HepG2 (cell line): ENCODE measurements around the gene CBX7. TPM values are rescaled to one million over a fixed set of nuclear protein-coding genes. Genes with fewer than 3 reads are reported as not detected.
A peak's percentile ranks its signal among the peaks of the same experiment; 100 is the strongest.

Experiments
- FOXK1 ChIP-seq: sonication (generic); formaldehyde crosslinking; IDR thresholded peaks from 2 replicates; pipeline ENCODE4 v1.4.0; 2020; ENCODE audit warnings: low read depth, missing genetic modification reagents, borderline replicate concordance
- FOXM1 ChIP-seq: sonication (generic); formaldehyde crosslinking; IDR thresholded peaks from 2 replicates; pipeline ENCODE4 v1.5.0; 2020; ENCODE audit warnings: missing genetic modification reagents
- NFRKB ChIP-seq: fragments of 450-650 bp; IDR thresholded peaks from 2 replicates; pipeline ENCODE4 v1.6.1; 2017
- SP5 ChIP-seq: IDR thresholded peaks from 2 replicates; pipeline ENCODE4 v1.6.1; 2016; ENCODE audit warnings: low read depth, borderline replicate concordance
- SPEN ChIP-seq: sonication (generic); formaldehyde crosslinking; IDR thresholded peaks from 2 replicates; pipeline ENCODE4 v1.5.1; 2020; ENCODE audit warnings: low read depth, mild to moderate bottlenecking, missing genetic modification reagents
- polyA plus RNA-seq, 8 experiments: library from polyadenylated mRNA; depleted of rRNA in 3 of 8; stranded (reverse) in 7 of 8; unstranded in 1 of 8; fragments of >200 nt; fragmentation: Illumina TruSeq in 4 of 8; extraction: Trizol in 4 of 8; gene quantifications; 2 replicates each; pipeline versions ENCODE4 v1.2.1 to v1.2.3, GENCODE V29; 2011 to 2016; ENCODE audit warnings: low read depth in 4 of 8, missing spikeins in 1 of 8, mixed read lengths in 1 of 8; ENCODE audit not compliant: insufficient read depth in 1 of 8
- total RNA-seq, 5 experiments: library from RNA; depleted of rRNA; stranded (reverse); fragments of >200 nt; fragmentation: Illumina TruSeq; extraction: Trizol; gene quantifications; 2 replicates each; pipeline ENCODE4 v1.2.3, GENCODE V29; 2016; ENCODE audit warnings: low read depth in 1 of 5
- TF ChIP-seq, protein P1 (sequence below): IDR thresholded peaks from 2 replicates; pipeline ENCODE4 v1.6.1; 2016; ENCODE audit warnings: missing compliant biosample characterization, missing genetic modification reagents, borderline replicate concordance
- TF ChIP-seq, protein P2 (sequence below): sonication (generic); formaldehyde crosslinking; IDR thresholded peaks from 2 replicates; pipeline ENCODE4 v1.4.0; 2020; ENCODE audit warnings: missing genetic modification reagents
- TF ChIP-seq, protein P3 (sequence below): sonication (generic); formaldehyde crosslinking; IDR thresholded peaks from 2 replicates; pipeline ENCODE4 v1.4.0; 2020; ENCODE audit warnings: missing genetic modification reagents
- TF ChIP-seq, protein P4 (sequence below): sonication (generic); formaldehyde crosslinking; conservative IDR thresholded peaks from 2 replicates; pipeline ENCODE4 v1.4.0; 2020; ENCODE audit warnings: missing genetic modification reagents
- TF ChIP-seq, protein P5 (sequence below): sonication (generic); formaldehyde crosslinking; IDR thresholded peaks from 2 replicates; pipeline ENCODE4 v1.5.0; 2020; ENCODE audit warnings: mild to moderate bottlenecking, missing genetic modification reagents, borderline replicate concordance
- TF ChIP-seq, protein P6 (sequence below): sonication (generic); formaldehyde crosslinking; IDR thresholded peaks from 2 replicates; pipeline ENCODE4 v1.4.0; 2020; ENCODE audit warnings: mild to moderate bottlenecking, missing genetic modification reagents
- TF ChIP-seq, protein P7 (sequence below): sonication (generic); formaldehyde crosslinking; IDR thresholded peaks from 2 replicates; pipeline ENCODE4 v1.5.1; 2020; ENCODE audit warnings: missing genetic modification reagents, mild to moderate bottlenecking, borderline replicate concordance

The CBX7 gene
- total and polyA plus RNA-seq, 2 of the 13 experiments (the other 11 are each of a cell fraction or from before 2014, with no cell fraction given), result 0.35 to 4.9 TPM

DNA sequence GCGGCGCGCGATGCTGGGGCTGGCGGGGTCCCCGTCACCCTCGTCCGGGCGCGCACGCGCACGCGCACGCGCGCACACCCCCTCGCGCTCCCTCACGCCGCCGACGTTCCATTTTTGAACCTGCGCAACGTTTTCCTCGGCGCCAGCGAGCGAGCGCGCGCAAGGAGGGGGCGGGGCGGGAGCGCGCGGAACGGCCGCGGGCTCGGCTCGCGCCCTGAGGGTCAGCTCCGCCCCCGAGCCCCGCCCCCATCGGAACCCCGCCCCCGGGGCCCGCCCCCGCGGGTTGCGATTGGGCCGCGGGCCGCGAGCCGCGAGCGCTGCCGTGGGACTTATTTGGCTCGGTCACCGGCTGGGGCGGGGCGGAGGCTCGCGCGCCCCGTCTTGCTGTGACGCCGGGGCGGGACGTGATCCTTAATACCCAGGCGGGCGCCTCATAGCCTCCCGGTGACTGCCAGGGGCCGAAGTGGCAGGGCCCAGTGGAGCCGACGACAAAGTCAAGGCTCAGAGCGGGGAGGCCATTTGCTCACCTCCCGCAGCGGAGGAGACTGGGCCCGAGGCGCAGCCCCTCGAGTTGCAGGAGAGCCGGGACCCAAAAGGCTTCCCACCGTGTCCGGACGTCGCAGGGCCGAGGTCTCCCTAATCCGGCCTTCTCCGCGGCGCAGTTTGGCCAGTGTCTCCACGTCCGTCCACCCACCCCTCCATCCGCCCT is at the start of gene CBX7 (continued):
- TF ChIP-seq, protein P1, sequence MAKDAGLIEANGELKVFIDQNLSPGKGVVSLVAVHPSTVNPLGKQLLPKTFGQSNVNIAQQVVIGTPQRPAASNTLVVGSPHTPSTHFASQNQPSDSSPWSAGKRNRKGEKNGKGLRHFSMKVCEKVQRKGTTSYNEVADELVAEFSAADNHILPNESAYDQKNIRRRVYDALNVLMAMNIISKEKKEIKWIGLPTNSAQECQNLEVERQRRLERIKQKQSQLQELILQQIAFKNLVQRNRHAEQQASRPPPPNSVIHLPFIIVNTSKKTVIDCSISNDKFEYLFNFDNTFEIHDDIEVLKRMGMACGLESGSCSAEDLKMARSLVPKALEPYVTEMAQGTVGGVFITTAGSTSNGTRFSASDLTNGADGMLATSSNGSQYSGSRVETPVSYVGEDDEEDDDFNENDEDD (CRISPR knock-in tag), result peak; percentile 72; the same call in 1 of the 2 replicates
- TF ChIP-seq, protein P2, sequence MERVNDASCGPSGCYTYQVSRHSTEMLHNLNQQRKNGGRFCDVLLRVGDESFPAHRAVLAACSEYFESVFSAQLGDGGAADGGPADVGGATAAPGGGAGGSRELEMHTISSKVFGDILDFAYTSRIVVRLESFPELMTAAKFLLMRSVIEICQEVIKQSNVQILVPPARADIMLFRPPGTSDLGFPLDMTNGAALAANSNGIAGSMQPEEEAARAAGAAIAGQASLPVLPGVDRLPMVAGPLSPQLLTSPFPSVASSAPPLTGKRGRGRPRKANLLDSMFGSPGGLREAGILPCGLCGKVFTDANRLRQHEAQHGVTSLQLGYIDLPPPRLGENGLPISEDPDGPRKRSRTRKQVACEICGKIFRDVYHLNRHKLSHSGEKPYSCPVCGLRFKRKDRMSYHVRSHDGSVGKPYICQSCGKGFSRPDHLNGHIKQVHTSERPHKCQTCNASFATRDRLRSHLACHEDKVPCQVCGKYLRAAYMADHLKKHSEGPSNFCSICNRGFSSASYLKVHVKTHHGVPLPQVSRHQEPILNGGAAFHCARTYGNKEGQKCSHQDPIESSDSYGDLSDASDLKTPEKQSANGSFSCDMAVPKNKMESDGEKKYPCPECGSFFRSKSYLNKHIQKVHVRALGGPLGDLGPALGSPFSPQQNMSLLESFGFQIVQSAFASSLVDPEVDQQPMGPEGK (CRISPR knock-in tag), result peak; percentile 30; the same call in 1 of the 2 replicates
- TF ChIP-seq, protein P3, sequence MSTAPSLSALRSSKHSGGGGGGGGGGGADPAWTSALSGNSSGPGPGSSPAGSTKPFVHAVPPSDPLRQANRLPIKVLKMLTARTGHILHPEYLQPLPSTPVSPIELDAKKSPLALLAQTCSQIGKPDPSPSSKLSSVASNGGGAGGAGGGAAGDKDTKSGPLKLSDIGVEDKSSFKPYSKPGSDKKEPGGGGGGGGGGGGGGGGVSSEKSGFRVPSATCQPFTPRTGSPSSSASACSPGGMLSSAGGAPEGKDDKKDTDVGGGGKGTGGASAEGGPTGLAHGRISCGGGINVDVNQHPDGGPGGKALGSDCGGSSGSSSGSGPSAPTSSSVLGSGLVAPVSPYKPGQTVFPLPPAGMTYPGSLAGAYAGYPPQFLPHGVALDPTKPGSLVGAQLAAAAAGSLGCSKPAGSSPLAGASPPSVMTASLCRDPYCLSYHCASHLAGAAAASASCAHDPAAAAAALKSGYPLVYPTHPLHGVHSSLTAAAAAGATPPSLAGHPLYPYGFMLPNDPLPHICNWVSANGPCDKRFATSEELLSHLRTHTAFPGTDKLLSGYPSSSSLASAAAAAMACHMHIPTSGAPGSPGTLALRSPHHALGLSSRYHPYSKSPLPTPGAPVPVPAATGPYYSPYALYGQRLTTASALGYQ (CRISPR knock-in tag), result no peak
- TF ChIP-seq SPEN (CRISPR knock-in tag), result no peak
- TF ChIP-seq FOXK1 (CRISPR knock-in tag), result 0 out of 2 replicates have a peak, but pooled peaks have one; percentile 29
- TF ChIP-seq, protein P4, sequence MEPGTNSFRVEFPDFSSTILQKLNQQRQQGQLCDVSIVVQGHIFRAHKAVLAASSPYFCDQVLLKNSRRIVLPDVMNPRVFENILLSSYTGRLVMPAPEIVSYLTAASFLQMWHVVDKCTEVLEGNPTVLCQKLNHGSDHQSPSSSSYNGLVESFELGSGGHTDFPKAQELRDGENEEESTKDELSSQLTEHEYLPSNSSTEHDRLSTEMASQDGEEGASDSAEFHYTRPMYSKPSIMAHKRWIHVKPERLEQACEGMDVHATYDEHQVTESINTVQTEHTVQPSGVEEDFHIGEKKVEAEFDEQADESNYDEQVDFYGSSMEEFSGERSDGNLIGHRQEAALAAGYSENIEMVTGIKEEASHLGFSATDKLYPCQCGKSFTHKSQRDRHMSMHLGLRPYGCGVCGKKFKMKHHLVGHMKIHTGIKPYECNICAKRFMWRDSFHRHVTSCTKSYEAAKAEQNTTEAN, result no peak
- TF ChIP-seq NFRKB, result no peak
- TF ChIP-seq, protein P5, sequence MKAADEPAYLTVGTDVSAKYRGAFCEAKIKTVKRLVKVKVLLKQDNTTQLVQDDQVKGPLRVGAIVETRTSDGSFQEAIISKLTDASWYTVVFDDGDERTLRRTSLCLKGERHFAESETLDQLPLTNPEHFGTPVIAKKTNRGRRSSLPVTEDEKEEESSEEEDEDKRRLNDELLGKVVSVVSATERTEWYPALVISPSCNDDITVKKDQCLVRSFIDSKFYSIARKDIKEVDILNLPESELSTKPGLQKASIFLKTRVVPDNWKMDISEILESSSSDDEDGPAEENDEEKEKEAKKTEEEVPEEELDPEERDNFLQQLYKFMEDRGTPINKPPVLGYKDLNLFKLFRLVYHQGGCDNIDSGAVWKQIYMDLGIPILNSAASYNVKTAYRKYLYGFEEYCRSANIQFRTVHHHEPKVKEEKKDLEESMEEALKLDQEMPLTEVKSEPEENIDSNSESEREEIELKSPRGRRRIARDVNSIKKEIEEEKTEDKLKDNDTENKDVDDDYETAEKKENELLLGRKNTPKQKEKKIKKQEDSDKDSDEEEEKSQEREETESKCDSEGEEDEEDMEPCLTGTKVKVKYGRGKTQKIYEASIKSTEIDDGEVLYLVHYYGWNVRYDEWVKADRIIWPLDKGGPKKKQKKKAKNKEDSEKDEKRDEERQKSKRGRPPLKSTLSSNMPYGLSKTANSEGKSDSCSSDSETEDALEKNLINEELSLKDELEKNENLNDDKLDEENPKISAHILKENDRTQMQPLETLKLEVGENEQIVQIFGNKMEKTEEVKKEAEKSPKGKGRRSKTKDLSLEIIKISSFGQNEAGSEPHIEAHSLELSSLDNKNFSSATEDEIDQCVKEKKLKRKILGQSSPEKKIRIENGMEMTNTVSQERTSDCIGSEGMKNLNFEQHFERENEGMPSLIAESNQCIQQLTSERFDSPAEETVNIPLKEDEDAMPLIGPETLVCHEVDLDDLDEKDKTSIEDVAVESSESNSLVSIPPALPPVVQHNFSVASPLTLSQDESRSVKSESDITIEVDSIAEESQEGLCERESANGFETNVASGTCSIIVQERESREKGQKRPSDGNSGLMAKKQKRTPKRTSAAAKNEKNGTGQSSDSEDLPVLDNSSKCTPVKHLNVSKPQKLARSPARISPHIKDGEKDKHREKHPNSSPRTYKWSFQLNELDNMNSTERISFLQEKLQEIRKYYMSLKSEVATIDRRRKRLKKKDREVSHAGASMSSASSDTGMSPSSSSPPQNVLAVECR (CRISPR knock-in tag), result peak; percentile 28; the same call in 1 of the 2 replicates
- TF ChIP-seq, protein P6, sequence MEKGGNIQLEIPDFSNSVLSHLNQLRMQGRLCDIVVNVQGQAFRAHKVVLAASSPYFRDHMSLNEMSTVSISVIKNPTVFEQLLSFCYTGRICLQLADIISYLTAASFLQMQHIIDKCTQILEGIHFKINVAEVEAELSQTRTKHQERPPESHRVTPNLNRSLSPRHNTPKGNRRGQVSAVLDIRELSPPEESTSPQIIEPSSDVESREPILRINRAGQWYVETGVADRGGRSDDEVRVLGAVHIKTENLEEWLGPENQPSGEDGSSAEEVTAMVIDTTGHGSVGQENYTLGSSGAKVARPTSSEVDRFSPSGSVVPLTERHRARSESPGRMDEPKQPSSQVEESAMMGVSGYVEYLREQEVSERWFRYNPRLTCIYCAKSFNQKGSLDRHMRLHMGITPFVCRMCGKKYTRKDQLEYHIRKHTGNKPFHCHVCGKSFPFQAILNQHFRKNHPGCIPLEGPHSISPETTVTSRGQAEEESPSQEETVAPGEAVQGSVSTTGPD, result no peak
- TF ChIP-seq SP5 (CRISPR knock-in tag), result peak; percentile 43; the same call in 1 of the 2 replicates
- TF ChIP-seq FOXM1 (CRISPR knock-in tag), result no peak
- TF ChIP-seq, protein P7, sequence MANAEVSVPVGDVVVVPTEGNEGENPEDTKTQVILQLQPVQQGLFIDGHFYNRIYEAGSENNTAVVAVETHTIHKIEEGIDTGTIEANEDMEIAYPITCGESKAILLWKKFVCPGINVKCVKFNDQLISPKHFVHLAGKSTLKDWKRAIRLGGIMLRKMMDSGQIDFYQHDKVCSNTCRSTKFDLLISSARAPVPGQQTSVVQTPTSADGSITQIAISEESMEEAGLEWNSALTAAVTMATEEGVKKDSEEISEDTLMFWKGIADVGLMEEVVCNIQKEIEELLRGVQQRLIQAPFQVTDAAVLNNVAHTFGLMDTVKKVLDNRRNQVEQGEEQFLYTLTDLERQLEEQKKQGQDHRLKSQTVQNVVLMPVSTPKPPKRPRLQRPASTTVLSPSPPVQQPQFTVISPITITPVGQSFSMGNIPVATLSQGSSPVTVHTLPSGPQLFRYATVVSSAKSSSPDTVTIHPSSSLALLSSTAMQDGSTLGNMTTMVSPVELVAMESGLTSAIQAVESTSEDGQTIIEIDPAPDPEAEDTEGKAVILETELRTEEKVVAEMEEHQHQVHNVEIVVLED (CRISPR knock-in tag), result peak; percentile 63
